M059J (cell line): Measurements from ENCODE around the gene MAGI2. TPM values are rescaled to one million over a fixed set of nuclear protein-coding genes. Genes with fewer than 3 reads are reported as not detected.

Experiments used
- DNase-seq: peaks from one replicate; pipeline ENCODE4 v3.0.0-alpha.2; 2012; ENCODE audit warnings: low read depth
- total RNA-seq: library from RNA; depleted of rRNA; stranded (reverse); fragments of >200 nt; shearing (Covaris generic); gene quantifications from 2 replicates; pipeline ENCODE4 v1.2.3, GENCODE V29; 2014; rRNA removed

MAGI2 gene
- 0.57 and 1.2 TPM in 2 replicates for total RNA-seq

DNA sequence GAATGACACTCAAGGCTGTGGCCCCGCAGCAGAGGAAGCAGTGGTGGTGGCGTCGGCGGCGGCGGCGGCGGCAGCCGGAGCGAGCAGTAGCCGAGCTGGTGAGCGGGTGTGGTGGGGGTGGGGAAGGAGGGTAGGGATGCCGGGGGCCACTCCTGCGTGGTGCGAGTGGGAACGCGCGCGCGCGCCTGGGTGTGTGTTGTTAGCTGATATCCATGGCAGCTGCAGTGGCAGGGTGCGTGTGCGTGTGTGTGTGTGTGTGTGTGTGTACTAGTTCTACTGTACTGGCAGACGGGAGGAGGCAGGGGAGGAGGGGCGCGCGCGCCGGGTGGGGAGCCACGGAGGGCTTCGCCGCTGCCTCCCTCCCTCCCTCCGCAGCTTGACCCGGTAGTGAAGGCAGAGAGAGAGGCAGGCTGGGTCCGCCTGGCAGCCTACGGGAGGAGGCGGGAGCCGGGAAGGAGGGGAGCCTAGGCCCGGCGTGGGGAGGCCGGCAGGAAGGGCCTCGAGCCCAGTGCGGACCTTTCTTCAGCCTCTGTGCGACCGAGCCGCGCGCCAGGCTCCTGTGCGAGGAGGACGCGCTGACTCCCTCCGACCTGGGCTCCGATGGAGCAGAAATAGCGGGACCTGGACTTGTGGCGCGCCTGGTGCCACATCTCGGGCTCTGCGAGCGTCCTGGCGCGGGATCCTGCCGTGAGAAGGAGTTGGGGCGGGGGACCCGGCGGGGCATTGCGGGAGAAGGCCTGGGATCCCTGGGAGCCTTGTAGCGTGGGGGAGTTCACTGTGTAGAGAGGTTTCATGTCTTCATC is at the start of gene MAGI2:
Gene MAGI2 (minus strand): TSS at position 110 of the 803 bp plus-strand sequence. CDS start 347 bp downstream, outside the sequence.
- peak; percentile 72 for DNase-seq

DNA sequence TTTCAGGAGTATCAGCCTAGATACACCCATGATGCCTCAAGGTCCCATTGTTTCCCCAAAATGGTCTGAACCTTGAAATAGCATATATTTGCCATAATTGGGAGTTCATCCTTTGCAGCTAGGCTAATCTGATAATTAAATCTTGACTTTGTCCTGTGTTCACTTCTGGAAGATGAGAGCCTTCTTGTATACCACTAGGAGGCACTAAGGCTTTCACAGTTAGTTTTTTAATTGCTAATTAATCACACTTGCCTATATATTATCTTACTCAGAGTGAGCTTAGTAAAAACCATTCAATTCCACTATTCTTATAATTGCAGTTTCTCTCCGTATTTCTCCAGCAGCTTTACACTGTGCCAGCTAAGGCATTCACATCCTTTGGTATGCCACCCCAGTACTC is 48.7 kb upstream of the MAGI2 start:
- no peak for DNase-seq

- DNase-seq = no peak
Measured at GRCh38 chr7:79500759-79501158, 47.3 kb upstream of the MAGI2 start.

- DNase-seq = no peak
Measured at GRCh38 chr7:79497728-79498127, 44.3 kb upstream of the MAGI2 start.

GRCh38 chr7:79495544-79496272 is 42.2 kb upstream of the MAGI2 start:
- peak; percentile 51 for DNase-seq

GRCh38 chr7:79494046-79494445 is 40.6 kb upstream of the MAGI2 start:
- DNase-seq = no peak

GRCh38 chr7:79489371-79489770 is 35.9 kb upstream of the MAGI2 start:
- no peak for DNase-seq

GRCh38 chr7:79478386-79478785 is 24.9 kb upstream of the MAGI2 start:
- no peak for DNase-seq

GRCh38 chr7:79475455-79475854 is 22.0 kb upstream of the MAGI2 start:
- DNase-seq = no peak

DNA sequence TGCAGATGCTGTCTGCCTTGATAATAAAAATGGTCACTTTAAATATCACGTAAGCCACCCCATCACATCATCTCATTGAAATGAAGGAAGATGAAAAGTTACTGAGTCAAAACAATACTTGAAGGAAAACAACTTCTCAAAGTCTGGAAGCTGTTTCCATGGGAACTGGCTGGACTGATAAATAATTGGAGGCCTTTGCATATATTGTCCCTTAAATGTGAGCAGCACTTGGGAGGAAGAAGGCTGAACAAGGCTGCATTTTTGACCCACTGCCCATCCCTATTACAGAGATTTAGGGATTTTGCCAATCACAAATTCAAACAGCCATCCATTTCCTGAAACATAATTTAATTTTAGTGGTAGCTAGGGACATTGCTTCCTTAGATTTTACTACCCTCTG is 18.2 kb upstream of the MAGI2 start:
- peak; percentile 45 for DNase-seq

- DNase-seq = peak; percentile 58
Measured at GRCh38 chr7:79471283-79471682, 17.8 kb upstream of the MAGI2 start.

DNA sequence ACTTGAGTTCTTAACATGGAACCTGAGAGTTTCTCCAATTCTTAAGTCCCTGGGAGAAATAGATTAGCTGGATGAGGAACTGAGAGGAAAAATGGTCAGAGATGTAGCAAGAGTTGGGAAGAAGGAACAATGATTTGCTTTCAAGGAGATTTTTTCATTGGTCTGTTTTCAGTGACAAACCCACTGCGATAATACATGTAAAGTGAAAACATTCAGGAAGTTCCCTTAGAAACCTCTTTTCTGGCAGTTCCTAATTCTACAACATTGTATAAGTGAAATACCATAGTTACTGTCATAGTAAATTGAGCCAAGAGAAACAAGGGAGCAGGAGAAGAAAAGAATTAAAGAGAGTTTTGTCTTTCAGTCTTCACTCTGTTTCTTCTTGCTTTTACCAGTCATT is 12.1 kb upstream of the MAGI2 start:
- DNase-seq = no peak

- no peak for DNase-seq
Measured at GRCh38 chr7:79464051-79464450, 10.6 kb upstream of the MAGI2 start.

GRCh38 chr7:79462390-79462789 is 8.9 kb upstream of the MAGI2 start:
- DNase-seq = no peak

GRCh38 chr7:79461660-79462059 is 8.2 kb upstream of the MAGI2 start:
- peak; percentile 79 for DNase-seq

DNA sequence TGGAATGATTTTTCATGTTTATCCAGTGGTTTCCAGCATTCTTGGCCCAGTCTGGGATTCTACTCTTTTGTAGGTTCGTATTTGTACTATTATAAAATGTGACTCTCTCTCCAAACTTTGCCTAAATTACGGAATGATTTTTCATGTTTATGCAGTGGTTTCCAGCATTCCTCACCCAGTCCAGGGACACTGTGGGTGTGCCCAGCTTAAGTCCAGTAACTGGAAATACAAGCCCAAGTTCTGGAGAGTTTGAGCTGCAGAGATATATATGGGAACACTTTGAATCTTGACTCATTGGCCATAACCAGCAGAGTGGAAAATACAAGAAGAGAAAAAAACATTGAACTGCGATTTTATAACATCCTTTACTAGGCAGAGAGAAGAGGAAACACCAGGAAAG is 5.9 kb upstream of the MAGI2 start:
- peak; percentile 30 for DNase-seq

- no peak for DNase-seq
Measured at GRCh38 chr7:79458796-79459195, 5.3 kb upstream of the MAGI2 start.

DNA sequence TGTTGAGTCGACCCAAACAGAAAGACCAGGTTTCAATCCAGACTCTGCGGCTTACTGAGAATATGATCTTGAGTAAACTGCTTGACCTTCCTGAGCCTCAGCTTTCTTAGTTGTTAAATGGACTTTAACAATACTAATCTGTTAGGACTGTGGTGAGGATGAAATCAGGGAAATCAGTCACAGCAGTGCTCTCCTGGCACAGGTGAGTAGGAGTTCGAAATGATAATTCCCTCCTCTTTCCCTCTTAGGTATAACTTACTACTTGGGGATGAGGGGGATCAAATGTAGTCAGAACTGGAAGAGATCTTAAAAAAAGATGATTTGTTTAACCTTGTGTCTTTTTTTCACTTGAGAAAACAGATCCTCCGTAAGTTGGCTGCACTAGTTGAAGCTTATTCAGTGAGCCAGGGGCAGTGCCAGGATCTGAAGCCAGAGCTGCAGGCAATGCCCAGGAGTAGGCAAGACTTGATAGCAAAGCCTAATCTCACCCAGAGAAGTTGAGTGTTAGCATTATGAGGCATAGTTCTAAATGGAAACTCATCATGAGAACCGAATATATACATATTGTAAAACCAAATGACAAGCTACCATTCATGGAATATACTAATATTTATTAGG is 1.8 kb upstream of the MAGI2 start:
- no peak for DNase-seq

GRCh38 chr7:79454361-79454960 is 994 bp upstream of the MAGI2 start:
- no peak for DNase-seq

DNA sequence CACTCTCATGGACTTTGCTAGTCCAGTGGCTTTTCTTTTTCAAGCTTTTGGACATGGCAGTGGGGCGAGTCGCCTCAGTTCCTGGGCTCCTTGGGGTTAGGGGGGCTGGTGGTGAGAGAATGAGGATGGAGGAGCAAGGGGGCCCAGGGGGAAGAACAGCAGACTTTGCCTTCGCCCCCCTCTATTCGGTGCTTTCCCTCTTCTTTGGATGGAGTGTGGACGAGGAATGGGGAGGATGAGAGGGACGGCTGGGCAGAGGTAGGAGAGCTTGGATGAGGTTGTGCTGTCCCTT is 255 bp downstream of the MAGI2 start:
- DNase-seq = no peak

DNA sequence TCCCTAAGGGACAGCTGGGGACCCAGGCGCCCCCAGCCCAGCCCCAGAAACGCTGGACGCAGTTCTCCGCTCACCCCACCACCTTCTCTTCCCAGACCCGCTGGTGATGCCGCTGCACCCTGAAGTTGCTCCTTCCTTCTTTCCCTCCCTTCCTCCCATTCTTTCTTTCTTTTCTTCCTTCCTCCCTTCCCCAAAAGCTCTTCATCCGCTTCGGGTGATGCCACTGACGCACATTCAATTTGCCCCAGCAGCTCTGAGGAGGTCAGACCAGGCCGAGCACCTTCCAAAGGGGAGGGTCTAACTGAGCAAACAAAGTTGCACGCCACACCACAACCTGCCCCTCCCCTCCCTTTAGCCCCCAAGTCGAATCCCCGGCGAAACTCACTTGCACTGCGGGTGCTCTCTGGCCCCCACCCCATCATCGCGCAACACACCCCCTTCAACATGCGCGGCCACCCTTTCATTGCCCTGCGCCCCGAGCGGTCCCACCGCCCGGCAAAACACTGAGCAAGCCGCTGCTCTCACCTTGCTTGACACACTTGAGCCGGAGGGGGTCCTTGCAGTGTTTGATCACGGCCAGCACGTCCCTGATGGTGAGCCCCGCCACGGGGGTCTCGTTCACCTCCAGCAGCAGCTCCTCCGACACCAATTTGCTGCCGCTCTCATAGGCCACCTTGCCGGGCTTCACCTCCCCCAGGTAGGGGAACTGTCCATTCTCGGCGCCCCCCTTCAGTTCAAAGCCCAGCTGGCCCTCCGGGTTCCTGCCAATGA is 787 bp downstream of the MAGI2 start:
- peak; percentile 33 for DNase-seq

DNA sequence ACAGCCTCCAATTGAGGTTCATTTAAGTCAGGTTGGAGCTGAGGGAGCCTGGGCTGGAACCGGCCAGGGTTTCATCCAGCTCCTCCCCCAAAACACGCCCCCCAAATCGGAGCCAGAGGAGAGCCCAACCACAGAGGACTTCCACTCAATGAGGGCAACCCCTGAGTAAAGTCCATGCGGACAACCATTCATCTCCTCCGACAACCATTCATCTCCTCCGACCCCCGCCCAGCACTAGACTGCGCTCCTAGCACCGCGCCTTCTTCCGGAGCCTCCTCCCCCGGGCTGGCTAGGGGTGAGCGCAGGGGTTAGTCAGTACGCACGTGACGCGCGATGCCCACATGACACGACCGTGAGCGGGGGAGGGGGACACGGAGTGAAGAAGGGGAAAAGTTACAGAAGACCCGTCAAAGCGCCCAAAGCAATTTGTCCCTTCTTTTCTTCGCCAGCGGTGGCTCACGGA is 1.4 kb downstream of the MAGI2 start:
- DNase-seq = peak; percentile 83
